Calu3 (cell line): Measurements from ENCODE around the gene CEP70. TPM values are rescaled to one million over a fixed set of nuclear protein-coding genes. Genes with fewer than 3 reads are reported as not detected.
"Not testable (repeated sequence)": the region's sequence is repeated elsewhere in the genome, so short reads cannot be mapped to it uniquely, and the experiment has no call there.

Experiments
- BruUV-seq: library from RNA; stranded (reverse); fragments of 400-500 nt; replicated peaks from 2 replicates; lab custom pipeline; 2021; lab: Mats Ljungman, UMichigan
- CTCF ChIA-PET: fragments of 300-600 bp; sonication (Branson Sonifier 250); formaldehyde crosslinking; loops from one replicate; lab custom pipeline; 2022; ENCODE audit warnings: antibody characterized with exemption; lab: Charles Lee
- DNase-seq: peaks from one replicate; pipeline ENCODE4 v3.0.0; 2022
- H3K27ac Mint-ChIP-seq: one replicate; pipeline ENCODE4 v1.8.0; 2022; ENCODE audit warnings: mixed read lengths; ENCODE audit not compliant: unreplicated experiment
- H3K27me3 Mint-ChIP-seq: one replicate; pipeline ENCODE4 v1.8.0; 2022; ENCODE audit warnings: mixed read lengths; ENCODE audit not compliant: unreplicated experiment
- H3K36me3 Mint-ChIP-seq: one replicate; pipeline ENCODE4 v1.8.0; 2022; ENCODE audit warnings: mild to moderate bottlenecking, moderate library complexity, mixed read lengths; ENCODE audit not compliant: insufficient read depth, unreplicated experiment
- H3K4me1 Mint-ChIP-seq: one replicate; pipeline ENCODE4 v1.8.0; 2022; ENCODE audit warnings: mild to moderate bottlenecking, low read depth, mixed read lengths; ENCODE audit not compliant: unreplicated experiment
- H3K4me3 Mint-ChIP-seq: one replicate; pipeline ENCODE4 v1.8.0; 2022; ENCODE audit warnings: mild to moderate bottlenecking, low read depth, moderate library complexity, mixed read lengths; ENCODE audit not compliant: unreplicated experiment
- H3K9me3 Mint-ChIP-seq: one replicate; pipeline ENCODE4 v1.8.0; 2022; ENCODE audit warnings: low read depth, mixed read lengths; ENCODE audit not compliant: unreplicated experiment
- intact Hi-C: fragments of 100-400 bp; cut with micrococcal nuclease; formaldehyde crosslinking; loops from one replicate; pipeline ENCODE4 v1.10.0; 2022; ENCODE audit not compliant: unreplicated experiment
- total RNA-seq: library from RNA; stranded (reverse); gene quantifications from 2 replicates; pipeline ENCODE4 v1.2.3, GENCODE V29; 2022
- TF ChIP-seq, protein P1 (sequence below): fragments of 200-600 bp; IDR thresholded peaks from one replicate; pipeline ENCODE4 v1.8.0; 2022; ENCODE audit warnings: antibody characterized with exemption; ENCODE audit not compliant: unreplicated experiment

CEP70 gene
- total RNA-seq, 1 experiment from 2014 or later = 99.1 TPM

DNA sequence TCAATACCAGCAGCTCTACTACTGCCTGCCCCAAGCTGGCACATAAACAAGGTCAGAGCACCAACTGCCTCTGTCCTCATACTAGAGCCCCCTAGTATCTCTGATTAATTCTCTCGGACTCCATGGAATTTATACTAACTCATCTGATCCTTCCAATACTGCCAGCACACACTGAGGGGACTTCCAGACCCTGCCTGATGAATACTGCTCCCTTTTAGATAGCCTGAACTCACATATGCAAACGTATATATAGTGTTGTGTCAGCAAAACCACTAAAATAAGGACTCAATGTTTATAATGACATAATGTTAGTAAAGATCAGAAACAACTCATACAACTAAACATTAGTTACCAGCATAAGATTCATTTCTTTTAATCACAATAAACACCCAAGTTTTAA is 25.0 kb downstream of the CEP70 start:
- no peak overlapping the region for H3K4me3 Mint-ChIP-seq
- H3K9me3 Mint-ChIP-seq = peaks cover 2% of the 10 kb centered on the region
- intact Hi-C loops = no loop called here
- DNase-seq = no peak
- no peak overlapping the region for H3K27ac Mint-ChIP-seq
- no peaks in the 10 kb centered on the region for H3K4me1 Mint-ChIP-seq
- no peaks in the 10 kb centered on the region for H3K27me3 Mint-ChIP-seq
- CTCF ChIA-PET = no interaction called here
- BruUV-seq = no TSS peak
- H3K36me3 Mint-ChIP-seq = peaks cover 7% of the 10 kb centered on the region
- TF ChIP-seq, protein P1, sequence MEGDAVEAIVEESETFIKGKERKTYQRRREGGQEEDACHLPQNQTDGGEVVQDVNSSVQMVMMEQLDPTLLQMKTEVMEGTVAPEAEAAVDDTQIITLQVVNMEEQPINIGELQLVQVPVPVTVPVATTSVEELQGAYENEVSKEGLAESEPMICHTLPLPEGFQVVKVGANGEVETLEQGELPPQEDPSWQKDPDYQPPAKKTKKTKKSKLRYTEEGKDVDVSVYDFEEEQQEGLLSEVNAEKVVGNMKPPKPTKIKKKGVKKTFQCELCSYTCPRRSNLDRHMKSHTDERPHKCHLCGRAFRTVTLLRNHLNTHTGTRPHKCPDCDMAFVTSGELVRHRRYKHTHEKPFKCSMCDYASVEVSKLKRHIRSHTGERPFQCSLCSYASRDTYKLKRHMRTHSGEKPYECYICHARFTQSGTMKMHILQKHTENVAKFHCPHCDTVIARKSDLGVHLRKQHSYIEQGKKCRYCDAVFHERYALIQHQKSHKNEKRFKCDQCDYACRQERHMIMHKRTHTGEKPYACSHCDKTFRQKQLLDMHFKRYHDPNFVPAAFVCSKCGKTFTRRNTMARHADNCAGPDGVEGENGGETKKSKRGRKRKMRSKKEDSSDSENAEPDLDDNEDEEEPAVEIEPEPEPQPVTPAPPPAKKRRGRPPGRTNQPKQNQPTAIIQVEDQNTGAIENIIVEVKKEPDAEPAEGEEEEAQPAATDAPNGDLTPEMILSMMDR = no peak

DNA sequence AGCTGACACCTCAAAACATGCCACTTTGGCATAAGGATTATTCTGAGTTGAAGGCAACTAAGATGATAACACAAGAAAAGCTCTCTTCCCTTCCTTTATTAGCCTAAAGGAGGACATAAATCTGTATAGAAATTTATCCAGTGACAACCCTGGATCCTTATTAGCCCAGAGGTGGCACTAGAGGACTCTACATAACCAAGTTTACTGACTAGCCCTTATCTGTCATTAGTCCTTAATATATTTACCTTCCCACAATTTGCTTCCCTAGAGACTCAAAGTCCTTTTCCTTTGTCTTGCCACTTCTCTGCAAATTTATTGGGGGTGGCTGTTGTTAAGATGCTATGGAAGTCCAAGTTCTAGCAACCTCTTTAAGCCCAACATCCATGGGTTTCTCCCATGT is 26.7 kb downstream of the CEP70 start:
- Mint-ChIP-seq H3K36me3 (no peaks in the 10 kb centered on the region), H3K9me3 (peaks cover 2% of the 10 kb centered on the region), H3K4me3 (no peak overlapping the region), H3K27me3 (no peaks in the 10 kb centered on the region), H3K4me1 (no peaks in the 10 kb centered on the region), H3K27ac (no peak overlapping the region)
- DNase-seq = no peak
- TF ChIP-seq, protein P1 = no peak
- no TSS peak for BruUV-seq
- CTCF ChIA-PET = interaction anchor here (0.5 to 0.9 kb wide), 2 partner anchors 41 to 362 kb away, joined by 3 read pairs; no protein-coding TSS in a partner anchor
- intact Hi-C loops = no loop called here

DNA sequence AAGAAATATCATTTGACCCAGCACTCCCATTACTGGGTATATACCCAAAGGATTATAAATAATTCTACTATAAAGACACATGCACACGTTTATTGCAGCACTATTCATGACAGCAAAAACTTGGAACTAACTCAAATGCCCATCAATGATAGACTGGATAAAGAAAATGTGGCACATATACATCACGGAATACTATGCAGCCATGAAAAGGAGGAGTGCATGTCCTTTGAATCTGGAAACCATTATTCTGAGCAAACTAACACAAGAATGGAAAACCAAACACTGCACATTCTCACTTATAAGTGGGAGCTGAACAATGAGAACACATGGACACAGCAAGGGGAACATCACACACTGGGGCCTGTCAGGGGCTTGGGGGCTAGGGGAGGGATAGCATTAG is 27.8 kb downstream of the CEP70 start:
- H3K9me3 Mint-ChIP-seq, BruUV-seq, CTCF ChIA-PET: not testable (repeated sequence)

DNA sequence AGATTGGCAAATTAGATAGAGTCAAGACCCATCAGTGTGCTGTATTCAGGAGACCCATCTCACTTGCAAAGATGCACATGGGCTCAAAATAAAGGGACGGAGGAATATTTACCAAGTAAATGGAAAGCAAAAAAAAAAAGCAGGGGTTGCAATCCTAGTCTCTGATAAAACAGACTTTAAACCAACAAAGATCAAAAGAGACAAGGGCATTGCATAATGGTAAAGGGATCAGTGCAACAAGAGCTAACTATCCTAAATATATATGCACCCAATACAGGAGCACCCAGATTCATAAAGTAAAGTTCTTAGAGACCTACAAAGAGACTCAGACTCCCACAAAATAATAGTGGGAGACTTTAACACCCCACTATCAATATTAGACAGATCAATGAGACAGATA is 31.2 kb downstream of the CEP70 start:
- H3K9me3 Mint-ChIP-seq, CTCF ChIA-PET, H3K36me3 Mint-ChIP-seq, H3K27ac Mint-ChIP-seq, intact Hi-C loops, BruUV-seq, H3K27me3 Mint-ChIP-seq, H3K4me3 Mint-ChIP-seq, DNase-seq, H3K4me1 Mint-ChIP-seq: not testable (repeated sequence)

More for the DNA sequence above, 27.8 kb downstream of the CEP70 start:
- DNase-seq, H3K36me3 Mint-ChIP-seq, H3K4me1 Mint-ChIP-seq, H3K27ac Mint-ChIP-seq, intact Hi-C loops, H3K27me3 Mint-ChIP-seq, H3K4me3 Mint-ChIP-seq: not testable (repeated sequence)

DNA sequence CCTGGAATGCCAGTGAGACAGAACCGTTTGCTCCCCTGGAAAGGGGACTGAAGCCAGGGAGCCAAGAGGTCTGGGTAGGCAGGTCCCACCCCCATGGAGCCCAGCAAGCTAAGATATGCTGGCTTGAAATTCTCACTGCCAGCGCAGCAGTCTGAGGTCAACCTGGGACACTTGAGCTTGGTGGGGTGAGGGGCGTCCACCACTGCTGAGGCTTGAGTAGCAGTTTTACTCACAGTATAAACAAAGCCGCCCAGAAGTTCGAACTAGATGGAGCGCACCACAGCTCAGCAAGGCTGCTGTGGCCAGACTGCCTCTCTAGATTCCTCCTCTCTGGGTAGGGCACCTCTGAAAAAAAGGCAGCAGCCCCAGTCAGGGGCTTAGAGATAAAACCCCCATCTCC is 33.6 kb downstream of the CEP70 start:
- Mint-ChIP-seq H3K27me3 (no peaks in the 10 kb centered on the region), H3K9me3 (peaks cover 8% of the 10 kb centered on the region), H3K4me1 (peaks cover 8% of the 10 kb centered on the region), H3K27ac (no peak overlapping the region), H3K4me3 (no peak overlapping the region), H3K36me3 (no peaks in the 10 kb centered on the region)
- no peak for DNase-seq
- intact Hi-C loops = no loop called here
- BruUV-seq = no TSS peak
- CTCF ChIA-PET = interaction anchor here (0.6 kb wide), 1 partner anchor 288 kb away, joined by 7 read pairs; no protein-coding TSS in a partner anchor
- TF ChIP-seq, protein P1 = no peak
